GM21786 (cell line): ENCODE data around the gene MIGA2.

Experiments used
- ATAC-seq: cut with Tn5 transposase; IDR thresholded peaks from one replicate; pipeline ENCODE4 v1.9.1; 2021; ENCODE audit not compliant: unreplicated experiment

MIGA2 gene

DNA sequence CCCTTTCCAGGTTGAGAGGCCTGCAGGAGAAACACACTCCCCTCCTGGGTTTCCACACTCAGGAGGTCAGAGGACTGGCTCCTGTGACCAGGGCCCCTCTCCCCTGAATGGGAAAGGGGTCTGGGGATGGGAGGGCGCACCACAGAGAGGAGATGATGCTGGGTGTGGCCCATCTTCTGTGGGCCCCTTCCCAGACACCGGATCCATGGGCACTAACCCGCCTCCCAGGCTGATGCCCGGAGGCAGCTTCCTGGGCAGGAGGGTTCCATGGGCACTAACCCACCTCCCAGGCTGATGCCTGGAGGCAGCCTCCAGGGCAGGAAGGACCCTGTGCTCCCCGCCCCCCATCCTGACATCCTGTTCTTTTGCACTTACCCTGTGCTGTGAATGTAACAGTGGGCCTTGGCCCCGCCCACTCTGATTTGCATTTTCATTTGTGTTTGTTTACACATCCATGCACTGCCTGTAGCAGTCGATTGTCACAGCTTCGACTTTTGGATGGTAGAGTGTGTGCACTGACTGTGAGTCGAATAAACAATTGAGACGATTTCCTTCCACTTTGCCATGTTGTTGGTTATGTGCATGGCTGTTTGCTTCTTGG is 35.2 kb downstream of the MIGA2 start:
- no peak for ATAC-seq

DNA sequence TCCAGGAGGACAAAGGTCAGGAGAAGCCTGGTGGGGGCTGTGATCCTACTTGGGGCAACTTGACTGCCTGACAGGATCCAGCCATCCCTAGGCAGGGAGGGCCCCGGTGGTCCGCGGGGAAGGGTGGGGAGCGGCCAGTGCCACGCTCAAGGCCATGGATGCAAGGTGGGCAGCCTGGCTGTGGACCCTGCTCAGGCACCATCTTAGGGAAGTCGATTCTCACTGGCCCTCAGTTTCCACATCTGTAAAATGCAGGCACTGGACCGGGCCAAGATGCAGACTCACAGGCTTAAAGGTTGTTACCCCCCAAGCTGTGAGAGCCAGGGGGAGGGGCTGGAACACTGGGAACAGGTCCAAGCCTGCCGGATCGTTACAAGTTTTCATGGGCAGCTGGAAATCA is 35.7 kb downstream of the MIGA2 start:
- ATAC-seq, result no peak

GRCh38 chr9:129073404-129073803 is 37.0 kb downstream of the MIGA2 start:
- ATAC-seq, result no peak

- ATAC-seq, result no peak
Observed at GRCh38 chr9:129074106-129074505, 37.7 kb downstream of the MIGA2 start.

DNA sequence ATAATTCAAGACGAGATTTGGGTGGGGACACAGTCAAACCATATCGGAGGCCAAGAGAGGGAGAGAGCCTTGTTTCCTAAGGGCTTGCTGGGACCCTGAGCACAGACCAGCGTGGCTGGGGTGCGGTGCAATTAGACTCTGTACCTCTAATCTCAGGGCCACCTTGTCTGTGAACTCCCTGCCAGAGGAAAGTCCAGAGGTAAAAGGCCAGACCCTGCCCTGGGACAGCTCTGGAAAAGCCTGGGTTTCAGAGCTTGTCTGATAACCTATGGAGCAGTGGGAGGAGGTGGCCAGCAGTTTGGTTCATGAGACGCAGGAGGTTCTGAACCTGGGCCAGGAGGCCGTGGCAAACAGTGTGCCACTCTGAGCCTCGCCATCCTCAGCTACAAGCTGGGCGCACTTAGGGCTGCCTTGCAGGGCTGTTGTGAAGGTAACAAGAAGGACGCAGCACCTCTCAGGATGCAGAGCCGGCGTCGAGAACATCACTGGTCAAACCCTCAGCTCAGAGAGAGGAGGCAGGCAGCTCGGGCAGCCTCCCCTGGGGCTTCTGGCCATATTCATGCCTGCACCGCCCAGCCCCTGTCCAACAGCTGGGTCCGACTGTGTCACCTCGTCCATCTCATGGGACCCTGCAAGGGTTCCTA is 39.7 kb downstream of the MIGA2 start:
- ATAC-seq, result no peak

- no peak for ATAC-seq
Observed at GRCh38 chr9:129076640-129077037, 40.2 kb downstream of the MIGA2 start.

GRCh38 chr9:129077236-129077635 is 40.8 kb downstream of the MIGA2 start:
- no peak for ATAC-seq

DNA sequence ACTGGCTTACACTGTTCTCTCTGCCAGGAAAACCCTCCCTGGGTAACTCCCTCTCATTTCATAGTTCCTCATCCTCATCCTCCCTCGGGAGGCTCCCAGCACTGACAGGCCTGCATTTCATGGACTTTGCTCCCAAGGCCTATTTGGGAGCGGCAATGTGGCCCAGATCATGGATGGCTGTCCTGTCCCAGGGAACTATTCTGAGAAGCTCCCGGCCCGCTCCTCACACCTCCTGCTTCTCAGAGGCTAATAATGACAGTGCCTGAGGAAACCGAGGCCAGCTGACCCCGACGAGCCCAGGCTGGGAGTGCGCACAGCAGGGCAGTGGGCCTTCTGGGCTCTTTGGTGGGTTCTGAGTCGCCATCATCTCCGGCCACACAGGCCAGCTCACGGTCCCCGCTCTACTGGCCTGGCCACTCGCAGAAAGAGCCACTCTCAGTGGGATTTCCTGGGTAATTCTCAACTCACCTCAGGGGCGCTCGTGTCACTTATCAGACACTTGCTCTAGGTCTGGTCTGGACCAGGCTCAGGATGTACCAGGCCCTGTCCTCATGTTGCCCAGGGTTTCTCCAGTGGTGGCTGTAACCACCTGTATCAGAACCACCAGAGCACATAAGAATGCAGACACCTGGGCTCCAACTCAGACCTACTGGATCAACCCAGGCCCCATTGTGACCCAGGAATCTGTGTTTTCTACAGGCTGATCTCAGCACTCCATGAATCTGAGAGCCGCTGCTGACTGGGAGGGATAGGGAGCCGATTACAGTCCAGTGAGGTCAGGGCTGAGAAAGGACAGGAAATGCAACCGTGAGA is 42.5 kb downstream of the MIGA2 start:
- ATAC-seq, result no peak

DNA sequence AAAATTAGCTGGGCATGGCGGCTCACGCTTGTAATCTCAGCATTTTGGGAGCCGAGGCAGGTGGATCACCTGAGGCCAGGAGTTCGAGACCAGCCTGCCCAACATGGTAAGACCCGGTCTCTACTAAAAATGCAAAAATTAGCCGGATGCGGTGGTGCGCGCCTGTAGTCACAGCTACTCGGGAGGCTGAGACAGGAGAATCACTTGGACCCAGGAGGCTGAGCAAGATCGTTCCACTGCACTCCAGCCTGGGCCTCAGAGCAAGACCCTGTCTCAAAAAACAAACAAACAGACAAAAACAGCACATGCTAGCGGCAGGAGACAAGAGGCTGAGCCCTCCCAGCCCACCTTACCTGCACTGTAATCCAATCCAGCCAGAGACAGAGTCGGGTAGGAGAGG is 43.4 kb downstream of the MIGA2 start:
- ATAC-seq, result no peak

GRCh38 chr9:129080298-129080600 is 43.8 kb downstream of the MIGA2 start:
- ATAC-seq, result no peak

- ATAC-seq, result peak; percentile 94
Observed at GRCh38 chr9:129080601-129081387, 44.4 kb downstream of the MIGA2 start, which contains the start of gene DOLPP1. DOLPP1 (plus strand) TSS chr9:129081111; CDS start chr9:129081132, 21 bp downstream.

GRCh38 chr9:129081388-129081904 is 45.0 kb downstream of the MIGA2 start:
- ATAC-seq, result no peak

GRCh38 chr9:129084087-129084486 is 47.7 kb downstream of the MIGA2 start:
- no peak for ATAC-seq

- ATAC-seq, result no peak
Observed at GRCh38 chr9:129089246-129089645, 52.8 kb downstream of the MIGA2 start.

GRCh38 chr9:129093602-129094386 is 57.4 kb downstream of the MIGA2 start:
- no peak for ATAC-seq

GRCh38 chr9:129094387-129095169 is 58.2 kb downstream of the MIGA2 start:
- ATAC-seq, result no peak

DNA sequence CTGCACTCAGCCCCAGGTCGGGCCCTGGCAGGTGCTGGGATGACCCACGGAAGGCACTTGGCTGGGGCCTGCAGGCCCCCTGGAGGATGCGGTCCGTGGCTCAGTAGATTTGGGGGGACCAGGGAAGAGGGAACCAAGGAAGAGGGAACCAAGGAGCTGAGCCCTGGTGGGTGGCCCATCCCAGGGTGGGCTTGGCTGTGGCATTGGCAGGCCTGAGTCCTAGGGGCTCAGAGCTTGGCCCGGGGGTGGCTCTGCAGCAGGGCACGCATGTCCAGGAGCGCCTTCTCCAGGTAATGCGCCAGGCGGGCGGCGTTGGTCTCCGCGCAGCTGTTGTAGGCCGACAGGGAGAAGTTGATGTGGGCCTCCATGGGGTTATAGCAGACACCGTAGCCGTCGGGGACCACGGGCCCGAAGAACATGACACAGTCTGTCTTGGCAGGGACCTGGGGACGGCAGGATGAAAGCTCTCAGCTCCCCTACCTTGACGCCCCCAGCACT is 58.8 kb downstream of the MIGA2 start:
- no peak for ATAC-seq

DNA sequence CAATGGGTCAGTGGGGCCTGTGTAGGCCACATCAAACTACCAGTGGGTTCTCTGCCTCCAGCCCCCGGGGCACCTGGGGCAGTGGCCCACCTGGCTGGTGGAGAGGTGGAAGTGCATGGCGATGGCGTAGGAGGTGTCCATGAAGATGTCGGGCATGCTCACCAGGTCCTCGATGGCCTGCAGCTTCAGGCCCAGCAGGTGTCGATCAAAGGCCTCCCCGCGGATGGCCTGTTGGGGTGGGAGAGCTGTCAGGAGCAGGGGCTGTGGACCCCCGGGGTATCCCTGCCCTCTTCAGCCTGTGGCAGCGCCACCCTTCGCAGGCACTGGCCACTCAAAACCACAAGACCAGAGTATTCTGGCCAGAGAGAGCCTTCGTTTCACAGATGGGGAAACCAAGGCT is 59.5 kb downstream of the MIGA2 start:
- ATAC-seq, result no peak

DNA sequence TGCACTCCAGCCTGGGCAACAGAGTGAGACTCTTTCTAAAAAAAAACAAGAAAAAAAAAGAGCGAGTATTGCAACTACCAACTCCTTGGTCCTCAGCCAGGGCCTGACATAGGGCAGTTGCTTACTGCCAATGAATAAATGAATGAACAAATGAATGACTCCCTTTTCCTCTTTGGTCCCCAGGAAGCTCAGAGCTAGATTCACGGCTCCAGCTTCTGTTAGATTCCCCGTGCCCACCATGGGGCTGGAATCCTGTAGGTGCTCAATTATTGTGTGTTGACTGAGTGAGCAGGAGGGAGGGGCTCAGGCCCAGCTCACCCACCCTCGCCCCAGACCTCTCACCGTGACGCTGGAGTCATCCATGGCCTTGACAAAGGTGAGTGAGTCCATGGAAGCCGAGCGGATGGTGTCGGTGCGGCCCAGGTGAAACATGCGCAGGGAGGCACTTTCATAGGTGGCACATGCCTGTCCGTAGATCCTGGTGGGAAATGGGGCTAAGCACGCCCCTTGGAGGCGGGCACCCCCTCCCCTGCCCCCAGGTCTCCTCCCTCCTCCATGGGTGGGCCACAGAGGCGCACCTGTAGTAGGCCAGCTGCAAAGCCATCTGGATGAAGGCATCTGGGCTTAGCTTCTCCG is 61.4 kb downstream of the MIGA2 start:
- ATAC-seq, result no peak
